OCI-LY1 (cell line): ENCODE results near the gene ASPM.

ENCODE experiments used
- H2AFZ ChIP-seq: fragments of 200-600 bp; sonication (generic), shearing (Covaris generic); 2 replicates; pipeline ENCODE4 v1.6.0; 2014; ENCODE audit warnings: antibody characterized with exemption, mild to moderate bottlenecking, low read length
- H3F3A ChIP-seq: fragments of 200-600 bp; sonication (generic), shearing (Covaris generic); 2 replicates; pipeline ENCODE4 v1.6.0; 2014; ENCODE audit warnings: mild to moderate bottlenecking, antibody characterized with exemption, low read length, moderate library complexity; ENCODE audit not compliant: insufficient read depth
- H3K27ac ChIP-seq: fragments of 200-600 bp; sonication (generic); 2 replicates; pipeline ENCODE4 v1.5.1; 2014; ENCODE audit warnings: low read length, mixed run types, mild to moderate bottlenecking, low read depth; ENCODE audit not compliant: poor library complexity, severe bottlenecking
- H3K27me3 ChIP-seq: fragments of 200-600 bp; sonication (generic); 2 replicates; pipeline ENCODE4 v1.6.0; 2014; ENCODE audit warnings: antibody characterized with exemption, mild to moderate bottlenecking, low read length, moderate library complexity; ENCODE audit not compliant: insufficient read depth
- H3K36me3 ChIP-seq: fragments of 200-600 bp; sonication (generic); 2 replicates; pipeline ENCODE4 v1.6.1; 2014; ENCODE audit warnings: mild to moderate bottlenecking, antibody characterized with exemption, low read length, moderate library complexity, mixed read lengths; ENCODE audit not compliant: insufficient read depth
- H3K4me1 ChIP-seq: fragments of 200-600 bp; sonication (generic); 2 replicates; pipeline ENCODE4 v1.5.1; 2014; ENCODE audit warnings: mild to moderate bottlenecking, low read length, moderate library complexity; ENCODE audit not compliant: insufficient read depth, severe bottlenecking
- H3K4me2 ChIP-seq: fragments of 200-600 bp; sonication (generic), shearing (Covaris generic); 2 replicates; pipeline ENCODE4 v1.6.1; 2014; ENCODE audit warnings: low read length
- H3K4me3 ChIP-seq: fragments of 200-600 bp; sonication (generic); 2 replicates; pipeline ENCODE4 v1.5.1; 2014; ENCODE audit warnings: low read length, low read depth, mild to moderate bottlenecking, mixed read lengths; ENCODE audit not compliant: poor library complexity, severe bottlenecking
- H3K79me2 ChIP-seq: fragments of 200-600 bp; shearing (Covaris generic); 2 replicates; pipeline ENCODE4 v1.6.1; 2016; ENCODE audit warnings: mixed run types, low read length, mixed read lengths; ENCODE audit not compliant: insufficient read depth
- H3K9ac ChIP-seq: fragments of 200-600 bp; sonication (generic), shearing (Covaris generic); 2 replicates; pipeline ENCODE4 v1.6.1; 2014; ENCODE audit warnings: mild to moderate bottlenecking, low read length, mixed read lengths
- H3K9me2 ChIP-seq: fragments of 200-600 bp; sonication (generic), shearing (Covaris generic); 2 replicates; pipeline ENCODE4 v1.6.1; 2014; ENCODE audit warnings: low read depth, mild to moderate bottlenecking, low read length, mixed read lengths
- H3K9me3 ChIP-seq: fragments of 200-600 bp; shearing (Covaris generic); 2 replicates; pipeline ENCODE4 v1.6.1; 2014; ENCODE audit warnings: low read length, mixed read lengths
- H4K20me1 ChIP-seq: fragments of 200-600 bp; sonication (generic), shearing (Covaris generic); 2 replicates; pipeline ENCODE4 v1.6.0; 2016; ENCODE audit warnings: mild to moderate bottlenecking, low read length; ENCODE audit not compliant: insufficient read depth
- EZH2 ChIP-seq: fragments of 200-600 bp; sonication (generic), shearing (Covaris generic); IDR thresholded peaks from 2 replicates; pipeline ENCODE4 v1.8.0; 2017; ENCODE audit warnings: borderline replicate concordance, mixed run types, mild to moderate bottlenecking, antibody characterized with exemption, low read length, moderate library complexity, mixed read lengths
- TF ChIP-seq, protein P1 (sequence below): fragments of 200-600 bp; sonication (generic), shearing (Covaris generic); IDR thresholded peaks from 2 replicates; pipeline ENCODE4 v1.5.1; 2017; ENCODE audit warnings: mild to moderate bottlenecking, antibody characterized with exemption, low read length, moderate library complexity, mixed read lengths

Gene ASPM

DNA sequence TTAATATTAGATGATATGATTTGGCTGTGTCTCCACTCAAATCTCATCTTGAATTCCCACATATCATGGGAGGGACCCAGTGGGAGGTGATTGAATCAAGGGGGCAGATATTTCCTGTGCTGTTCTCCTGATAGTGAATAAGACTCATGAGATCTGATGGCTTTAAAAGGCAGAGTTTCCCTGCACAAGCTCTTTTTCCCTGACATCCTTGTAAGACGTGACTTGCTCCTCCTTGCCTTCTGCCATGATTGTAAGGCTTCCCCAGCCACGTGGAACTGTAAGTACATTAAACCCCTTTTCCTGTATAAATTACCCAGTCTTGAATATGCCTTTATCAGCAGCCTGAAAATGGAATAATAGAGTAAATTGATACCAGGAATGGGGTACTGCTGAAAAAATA lies 66.1 kb downstream of the ASPM start:
- Histone ChIP-seq H3K4me3 (no peak overlapping the region), H3K27me3 (no peaks in the 10 kb centered on the region), H3F3A (no peaks in the 10 kb centered on the region), H3K36me3 (peaks cover 37% of the 10 kb centered on the region), H3K9me3 (peaks cover 8% of the 10 kb centered on the region; the same call in 1 of the 2 replicates), H3K4me2 (no peak overlapping the region), H3K79me2 (no peaks in the 10 kb centered on the region), H3K4me1 (no peaks in the 10 kb centered on the region), H3K9ac (no peak overlapping the region), H2AFZ (no peak overlapping the region), H3K9me2 (no peaks in the 10 kb centered on the region), H3K27ac (no peak overlapping the region), H4K20me1 (no peaks in the 10 kb centered on the region)
- no peak for TF ChIP-seq EZH2
- TF ChIP-seq, protein P1, sequence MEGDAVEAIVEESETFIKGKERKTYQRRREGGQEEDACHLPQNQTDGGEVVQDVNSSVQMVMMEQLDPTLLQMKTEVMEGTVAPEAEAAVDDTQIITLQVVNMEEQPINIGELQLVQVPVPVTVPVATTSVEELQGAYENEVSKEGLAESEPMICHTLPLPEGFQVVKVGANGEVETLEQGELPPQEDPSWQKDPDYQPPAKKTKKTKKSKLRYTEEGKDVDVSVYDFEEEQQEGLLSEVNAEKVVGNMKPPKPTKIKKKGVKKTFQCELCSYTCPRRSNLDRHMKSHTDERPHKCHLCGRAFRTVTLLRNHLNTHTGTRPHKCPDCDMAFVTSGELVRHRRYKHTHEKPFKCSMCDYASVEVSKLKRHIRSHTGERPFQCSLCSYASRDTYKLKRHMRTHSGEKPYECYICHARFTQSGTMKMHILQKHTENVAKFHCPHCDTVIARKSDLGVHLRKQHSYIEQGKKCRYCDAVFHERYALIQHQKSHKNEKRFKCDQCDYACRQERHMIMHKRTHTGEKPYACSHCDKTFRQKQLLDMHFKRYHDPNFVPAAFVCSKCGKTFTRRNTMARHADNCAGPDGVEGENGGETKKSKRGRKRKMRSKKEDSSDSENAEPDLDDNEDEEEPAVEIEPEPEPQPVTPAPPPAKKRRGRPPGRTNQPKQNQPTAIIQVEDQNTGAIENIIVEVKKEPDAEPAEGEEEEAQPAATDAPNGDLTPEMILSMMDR, result no peak

DNA sequence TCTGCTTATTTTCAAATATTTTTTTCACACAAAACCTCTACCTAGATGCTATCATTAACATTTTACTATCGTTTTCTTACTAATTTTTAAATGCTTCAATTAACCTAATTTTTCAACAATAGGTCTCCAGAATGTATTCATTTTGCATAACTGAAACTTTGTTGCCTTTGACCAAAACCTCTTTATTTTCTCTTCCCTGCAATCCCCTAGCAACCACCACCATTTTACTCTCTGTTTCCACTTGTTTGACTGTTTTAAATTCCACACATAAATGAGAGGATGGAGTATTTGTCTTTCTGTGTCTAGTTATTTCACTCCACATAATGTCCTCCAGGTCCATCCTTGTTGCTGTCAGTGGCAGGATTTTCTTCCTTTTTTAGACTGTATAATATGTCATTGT lies 69.9 kb downstream of the ASPM start:
- H3K27ac ChIP-seq, result no peak overlapping the region
- no peak overlapping the region for H2AFZ ChIP-seq
- TF ChIP-seq EZH2, result no peak
- TF ChIP-seq, protein P1, result no peak
- H3K36me3 ChIP-seq, result no peaks in the 10 kb centered on the region; the same call in 1 of the 2 replicates
- no peaks in the 10 kb centered on the region for H3K27me3 ChIP-seq
- H3K4me2 ChIP-seq, result no peak overlapping the region
- H3K9ac ChIP-seq, result no peak overlapping the region
- H4K20me1 ChIP-seq, result no peaks in the 10 kb centered on the region
- no peaks in the 10 kb centered on the region for H3K79me2 ChIP-seq
- H3K4me3 ChIP-seq, result no peak overlapping the region
- no peaks in the 10 kb centered on the region for H3F3A ChIP-seq
- no peaks in the 10 kb centered on the region for H3K9me2 ChIP-seq
- no peaks in the 10 kb centered on the region for H3K4me1 ChIP-seq
- H3K9me3 ChIP-seq, result no peaks in the 10 kb centered on the region

DNA sequence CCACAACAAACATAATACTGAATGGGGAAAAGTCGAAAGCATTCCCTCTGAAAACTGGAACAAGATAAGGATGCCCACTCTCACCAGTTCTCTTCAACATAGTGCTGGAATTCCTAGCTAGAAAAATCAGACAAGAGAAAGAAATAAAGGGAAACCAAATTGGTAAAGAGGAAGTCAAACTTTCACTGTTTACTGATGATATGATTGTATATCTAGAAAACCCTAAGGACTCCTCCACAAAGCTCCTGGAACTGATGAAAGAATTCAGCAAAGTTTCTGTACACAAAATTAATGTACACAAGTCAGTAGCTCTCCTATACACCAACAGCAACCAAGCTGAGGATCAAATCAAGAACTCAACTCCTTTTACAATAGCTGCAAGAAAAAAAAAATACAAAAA lies 72.5 kb downstream of the ASPM start:
- no peaks in the 10 kb centered on the region for H3K4me1 ChIP-seq
- H3K27ac ChIP-seq, result no peak overlapping the region
- H3K9me2 ChIP-seq, result no peaks in the 10 kb centered on the region
- H3F3A ChIP-seq, result no peaks in the 10 kb centered on the region
- H3K79me2 ChIP-seq, result no peaks in the 10 kb centered on the region
- no peak overlapping the region for H3K4me2 ChIP-seq
- no peak overlapping the region for H3K9ac ChIP-seq
- no peak overlapping the region for H3K4me3 ChIP-seq
- no peaks in the 10 kb centered on the region for H3K9me3 ChIP-seq
- H3K36me3 ChIP-seq, result no peaks in the 10 kb centered on the region
- H2AFZ ChIP-seq, result no peak overlapping the region
- no peak for TF ChIP-seq EZH2
- TF ChIP-seq, protein P1, result no peak
- no peaks in the 10 kb centered on the region for H3K27me3 ChIP-seq
- H4K20me1 ChIP-seq, result no peaks in the 10 kb centered on the region
